GM21723 (cell line): ENCODE data around the gene FAAH.

Experiments used
- ATAC-seq: cut with Tn5 transposase; IDR thresholded peaks from one replicate; pipeline ENCODE4 v1.9.1; 2021; ENCODE audit warnings: mild to moderate bottlenecking, moderate library complexity; ENCODE audit not compliant: unreplicated experiment

FAAH gene

DNA sequence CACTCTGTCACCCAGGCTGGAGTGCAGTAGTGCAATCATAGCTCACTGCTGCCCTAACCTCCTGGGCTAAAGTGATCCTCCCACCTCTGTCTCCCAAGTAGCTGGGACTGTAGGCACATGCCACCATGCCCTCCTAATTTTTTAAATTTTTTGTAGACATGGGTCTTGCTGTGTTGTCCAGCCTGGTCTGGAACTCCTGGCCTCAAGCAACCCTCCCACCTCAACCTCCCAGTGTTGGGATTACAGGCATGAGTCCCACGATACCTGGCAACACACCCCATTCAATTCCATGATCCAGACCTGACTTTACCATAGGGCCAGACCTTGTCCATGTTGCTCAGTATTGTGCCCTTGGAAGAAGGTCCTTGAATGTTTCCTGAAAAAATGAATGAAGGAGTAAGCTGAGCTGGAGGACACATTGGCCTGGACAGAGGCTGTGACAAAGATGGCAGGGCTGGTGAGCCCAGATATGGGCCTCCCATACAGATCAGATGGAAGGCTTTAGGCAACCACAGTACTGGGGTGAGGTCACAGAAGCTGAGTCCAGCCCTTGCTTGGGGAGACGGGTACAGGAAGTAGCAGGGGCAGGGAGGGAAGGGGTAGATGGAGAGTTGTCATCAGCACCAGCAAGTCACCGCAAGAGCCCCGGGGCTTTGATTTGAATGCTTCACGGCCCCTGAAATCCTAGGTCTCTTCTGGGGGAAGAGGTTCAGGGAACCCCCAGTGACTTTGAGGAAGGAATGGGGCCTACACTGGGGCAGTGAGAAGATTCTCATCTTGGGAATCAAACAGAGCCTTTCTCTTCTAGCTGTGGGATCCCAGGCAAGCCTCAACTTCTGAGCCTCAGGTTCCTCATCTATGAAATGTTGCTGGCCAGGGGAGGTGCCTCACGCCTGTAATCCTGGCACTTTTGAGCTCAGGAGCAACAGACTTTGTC is 55.4 kb downstream of the FAAH start:
- no peak for ATAC-seq

DNA sequence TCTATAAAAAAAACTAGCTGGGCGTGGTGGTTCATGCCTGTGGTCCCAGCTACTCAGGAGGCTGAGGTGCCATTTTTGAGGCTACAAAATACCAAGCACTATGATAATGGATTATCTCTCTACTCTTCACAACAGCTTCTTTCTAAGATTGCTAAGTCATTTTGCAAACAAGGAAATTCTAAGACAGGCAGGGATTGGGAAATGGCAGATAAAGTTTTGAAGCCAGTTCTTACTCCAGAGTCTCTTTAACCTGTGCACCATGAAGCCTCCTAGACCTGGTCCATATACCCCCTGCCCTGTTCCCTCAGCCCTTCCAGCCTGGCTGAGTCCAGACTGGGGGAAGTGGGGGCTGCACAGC is 56.0 kb downstream of the FAAH start:
- ATAC-seq = no peak

DNA sequence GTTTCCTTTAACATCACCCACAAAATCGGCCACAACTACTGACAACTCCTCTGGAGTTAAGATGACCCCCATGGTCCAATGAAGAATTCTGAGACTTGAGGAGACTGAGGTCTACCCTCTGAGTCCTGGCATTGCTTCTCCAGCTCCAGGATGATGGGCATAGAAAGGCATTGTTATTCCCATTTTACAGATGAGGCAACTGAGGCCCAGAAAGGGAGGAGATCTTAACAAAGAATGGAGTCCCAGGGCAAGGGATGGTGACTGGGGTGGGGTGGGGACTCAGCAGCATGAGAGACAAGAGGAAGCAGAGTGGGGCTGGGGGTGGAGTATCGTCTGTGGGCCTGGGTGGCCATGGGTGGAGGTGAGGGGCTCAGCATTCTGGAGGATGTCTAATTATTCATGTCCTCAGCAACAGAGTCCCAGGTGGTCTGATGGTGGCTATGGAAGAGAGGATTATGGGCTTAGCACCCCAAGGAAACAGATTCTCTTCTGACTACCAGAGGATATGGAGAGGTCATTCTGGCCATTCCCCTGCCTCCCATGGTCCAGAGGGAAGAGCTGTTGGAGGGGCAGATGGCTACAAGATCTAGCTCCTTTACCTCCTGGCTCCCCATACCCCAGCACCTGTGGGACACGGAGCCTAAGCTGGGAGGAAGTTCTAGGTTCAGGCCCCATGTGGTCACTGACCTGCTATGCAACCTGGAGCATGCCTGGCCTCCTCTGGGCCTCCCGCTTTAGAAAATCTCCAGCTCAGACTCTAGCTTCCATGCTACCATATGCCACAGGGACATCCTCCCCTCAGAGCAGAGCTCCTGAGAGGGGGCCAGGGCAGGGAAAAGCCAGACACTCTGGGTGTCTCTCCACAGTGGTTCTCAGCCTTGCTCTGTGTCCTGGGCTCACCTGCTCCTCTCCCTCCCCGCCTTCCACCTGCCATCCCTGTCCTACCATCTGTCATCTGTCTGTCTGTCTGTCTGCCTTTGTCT is 58.1 kb downstream of the FAAH start:
- ATAC-seq = no peak

DNA sequence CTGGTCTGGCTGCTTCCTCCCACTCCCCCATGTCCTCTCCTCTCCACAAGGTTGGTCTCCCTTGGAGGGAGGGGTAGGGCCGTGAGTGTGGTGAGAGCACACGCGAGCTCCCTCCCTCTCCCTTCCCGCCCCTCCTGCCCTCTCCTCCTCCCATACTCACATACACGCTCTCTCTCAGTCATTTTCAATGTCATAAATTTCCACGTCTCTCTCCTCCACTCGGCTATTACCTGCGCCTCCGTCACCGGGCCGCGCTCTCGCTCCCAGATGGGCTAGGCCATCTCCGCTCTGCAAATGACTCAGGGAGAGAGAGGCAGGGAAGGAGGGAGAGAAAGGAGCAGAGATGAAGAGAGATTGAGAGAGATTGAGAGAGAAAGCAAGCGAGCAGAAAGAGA is 58.8 kb downstream of the FAAH start:
- ATAC-seq = no peak

DNA sequence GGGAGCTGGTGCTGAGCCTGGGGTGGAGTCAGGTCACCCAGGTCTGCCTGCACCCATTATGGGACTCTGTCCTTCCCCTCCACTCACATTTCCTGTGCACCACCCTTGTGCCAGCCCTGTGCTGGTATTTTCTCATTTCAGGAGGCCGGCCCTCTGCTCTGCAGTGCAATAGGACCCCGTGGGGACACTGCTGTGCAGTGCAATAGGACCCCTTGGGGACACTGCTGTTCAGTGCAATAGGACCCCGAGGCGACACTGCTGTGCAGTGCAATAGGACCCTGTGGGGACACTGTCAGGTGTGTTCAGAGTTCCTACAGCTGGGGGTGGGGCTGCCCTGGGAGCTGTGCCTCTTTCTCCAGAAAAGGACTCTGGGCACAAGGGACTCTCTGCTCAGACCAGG is 59.3 kb downstream of the FAAH start:
- no peak for ATAC-seq

DNA sequence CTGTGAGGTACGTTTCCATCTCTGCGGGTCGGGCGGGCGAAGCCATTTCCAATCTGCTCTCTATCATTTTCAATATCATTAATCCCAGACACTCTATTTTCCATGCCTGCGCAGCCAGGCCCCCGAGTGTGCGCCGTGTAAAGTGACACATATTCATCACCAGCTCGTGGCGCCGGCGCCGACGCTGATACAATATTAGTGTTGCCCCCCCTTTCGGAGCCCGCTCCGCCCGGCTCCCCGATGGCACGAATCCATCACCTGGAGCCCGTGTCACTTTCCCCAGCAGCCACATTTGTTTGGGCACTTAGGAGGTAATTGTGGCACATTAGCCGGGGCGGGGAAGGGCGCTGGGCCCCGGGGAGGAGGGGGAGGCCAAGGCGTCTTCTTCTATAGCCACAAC is 61.8 kb downstream of the FAAH start:
- ATAC-seq = no peak

DNA sequence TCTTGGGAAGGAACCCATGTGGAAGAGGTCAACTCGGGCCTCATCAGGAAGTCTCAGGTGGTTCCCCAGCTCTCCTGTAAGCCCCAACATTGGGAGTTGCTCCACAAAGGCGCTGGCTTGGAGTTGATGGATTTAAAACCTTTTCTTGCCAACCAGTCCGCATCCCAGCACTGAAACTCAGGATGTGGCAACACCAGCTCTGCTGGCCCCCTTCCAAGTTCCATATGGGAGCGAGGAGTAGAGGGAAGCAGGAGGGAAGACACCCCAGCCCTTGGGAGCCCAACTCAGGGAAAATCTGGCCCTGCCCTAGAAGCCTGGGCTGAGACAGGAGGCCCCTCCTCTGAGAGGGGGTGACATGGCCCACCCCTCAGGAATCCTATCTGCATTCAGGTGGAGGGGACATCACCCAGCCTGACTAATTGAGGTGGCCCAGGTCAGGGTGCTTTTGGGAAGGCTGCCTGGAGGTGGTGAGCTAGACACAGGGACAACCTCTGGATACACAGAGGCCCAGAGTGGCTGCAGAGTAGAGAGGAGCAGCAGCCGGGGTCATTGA is 62.4 kb downstream of the FAAH start:
- ATAC-seq = no peak

DNA sequence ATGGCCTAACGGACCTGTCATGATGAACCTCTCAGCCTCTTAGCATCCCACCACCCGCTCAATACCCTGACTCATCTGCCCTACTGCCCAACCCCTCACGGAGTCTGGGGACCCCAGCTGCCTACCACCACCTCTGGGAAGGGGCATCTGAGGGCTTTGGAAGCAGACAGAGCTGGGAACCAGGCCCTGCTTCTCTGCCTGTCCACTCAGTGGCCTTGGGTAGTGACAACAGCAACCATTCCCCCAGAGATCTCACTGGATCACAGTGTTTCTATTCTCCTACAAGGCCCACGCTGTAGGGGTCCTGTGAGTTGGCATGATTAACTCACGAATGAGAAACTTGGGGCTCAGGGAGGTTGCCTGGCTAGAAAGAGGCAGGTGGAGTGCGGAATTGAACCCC is 63.1 kb downstream of the FAAH start:
- no peak for ATAC-seq

DNA sequence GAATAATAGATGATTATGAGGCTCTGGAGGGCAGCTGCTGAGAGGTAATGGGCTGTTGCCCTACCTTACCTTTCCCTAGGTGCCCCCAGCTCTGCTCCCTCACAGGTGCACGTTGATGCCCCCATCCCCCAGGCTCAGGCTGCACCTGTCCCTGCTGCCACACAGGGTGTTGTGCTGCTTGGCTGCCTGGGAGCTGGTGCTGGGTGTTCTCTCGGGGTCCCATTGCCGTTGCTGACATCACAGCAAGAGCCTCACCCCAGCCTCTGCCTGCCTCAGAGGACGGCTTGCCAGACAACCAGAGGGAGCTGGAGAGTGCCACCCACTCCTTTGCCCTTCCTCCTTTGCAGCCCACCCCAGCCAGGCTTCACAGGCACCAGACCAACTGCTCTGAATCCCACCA is 64.1 kb downstream of the FAAH start:
- no peak for ATAC-seq

DNA sequence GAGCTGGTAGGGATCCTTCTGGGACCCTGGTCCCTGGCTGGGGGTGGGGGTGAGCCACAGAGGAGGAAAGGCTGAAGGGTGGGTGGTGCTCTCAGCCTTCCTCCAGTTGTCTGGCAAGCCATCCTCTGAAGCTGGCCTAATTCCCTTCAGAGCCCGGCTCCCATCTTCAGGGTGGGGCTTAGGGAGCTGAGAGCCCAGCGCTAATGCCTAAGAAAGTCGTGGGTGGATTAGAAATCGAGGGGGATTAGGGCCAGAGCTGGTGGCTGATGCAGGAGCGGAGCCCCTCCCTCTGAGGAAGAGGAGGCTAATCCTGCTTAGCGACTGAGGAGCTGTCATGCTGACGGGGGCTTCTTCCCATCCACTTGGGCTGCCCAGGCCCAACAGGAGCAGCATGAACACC is 64.7 kb downstream of the FAAH start:
- no peak for ATAC-seq

DNA sequence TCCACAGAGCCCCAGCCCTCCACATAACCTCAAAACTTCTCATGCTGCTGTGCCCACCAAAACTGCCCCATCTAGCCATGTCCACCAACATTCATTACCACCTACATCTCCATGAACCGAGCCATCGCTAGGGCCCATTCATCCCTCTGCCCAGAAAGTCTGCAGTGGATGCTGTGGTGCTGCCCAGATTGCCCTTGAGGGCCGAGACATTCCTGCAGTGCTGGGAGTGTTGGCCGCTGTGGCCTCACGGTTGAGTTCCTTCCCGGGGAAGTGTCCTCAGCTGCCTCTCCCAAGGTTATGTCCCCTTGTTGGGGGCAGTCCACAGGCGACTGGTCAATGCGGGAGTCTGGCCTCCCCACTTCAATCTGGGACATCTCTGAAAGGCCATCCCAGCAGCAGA is 65.2 kb downstream of the FAAH start:
- ATAC-seq = no peak

DNA sequence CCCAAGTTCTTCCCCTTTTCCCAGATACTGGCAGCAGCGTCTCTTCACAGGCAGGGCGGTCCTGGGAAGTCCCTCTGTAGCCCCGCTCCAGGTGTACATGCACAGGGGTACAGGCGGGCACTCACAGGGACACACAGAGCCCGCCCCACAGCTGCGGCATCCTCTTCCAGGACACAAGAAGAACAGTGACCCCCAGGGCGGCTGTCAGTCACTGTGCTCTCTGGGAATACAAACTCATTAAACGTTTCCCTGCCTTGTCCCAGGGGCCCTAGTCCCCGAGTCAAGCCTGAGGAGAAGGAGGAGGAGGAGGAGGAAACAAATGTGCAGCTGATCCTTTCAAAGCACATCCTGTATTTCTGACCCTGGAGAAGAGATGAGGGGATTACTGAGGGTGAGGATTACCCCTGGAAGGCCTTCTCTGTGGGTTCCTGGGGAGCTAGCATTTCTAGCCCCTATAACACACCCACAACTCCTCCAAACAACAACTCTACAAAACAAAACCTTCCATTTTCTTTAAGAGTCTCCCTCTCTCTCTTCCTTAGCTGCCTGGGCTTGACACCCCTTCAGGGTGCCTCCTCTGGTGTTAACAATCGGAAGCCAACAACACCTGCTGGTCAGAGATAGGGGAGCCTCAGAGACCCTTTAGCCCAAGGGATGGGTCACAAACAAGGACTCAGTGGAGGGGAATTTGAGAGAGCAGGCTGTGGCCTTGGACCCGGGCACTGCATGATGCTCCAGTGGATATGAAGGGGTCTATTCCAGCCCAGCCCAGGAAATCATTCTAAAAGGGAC is 67.1 kb downstream of the FAAH start:
- ATAC-seq = no peak

DNA sequence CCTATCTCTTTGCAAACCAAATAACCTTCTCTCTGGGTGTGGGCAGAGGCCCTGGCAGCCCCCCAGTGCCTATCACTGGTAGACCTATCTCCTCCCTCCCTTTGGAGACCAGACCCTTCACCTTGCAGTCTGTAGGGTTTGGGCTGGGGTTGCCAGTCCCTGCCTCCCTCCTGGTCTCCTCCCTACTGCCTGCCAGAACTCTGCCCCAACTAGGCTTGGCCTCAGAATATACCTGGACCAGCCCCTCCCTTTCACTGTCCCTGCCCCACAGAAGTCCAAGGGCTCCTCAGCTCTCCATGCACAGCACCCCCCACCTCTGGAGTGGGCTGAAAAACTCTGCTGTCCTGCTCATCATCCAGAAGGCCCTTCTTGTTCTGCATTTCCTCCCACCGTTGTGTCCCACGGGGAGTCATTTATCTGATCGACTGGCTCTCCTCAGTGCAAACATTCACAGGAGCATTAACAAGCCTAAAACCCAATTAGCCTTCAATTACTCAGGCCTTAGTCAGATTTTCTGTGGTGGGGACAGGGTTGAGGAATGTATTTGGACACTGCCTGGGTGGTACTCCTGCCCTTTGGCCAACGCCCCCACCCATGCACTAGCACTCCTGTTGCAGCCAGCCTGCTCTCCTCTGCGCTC is 67.8 kb downstream of the FAAH start:
- no peak for ATAC-seq
